HS-5 (cell line): ENCODE results near the gene HDHD2.

Source experiments
- DNase-seq: peaks from one replicate; pipeline ENCODE4 v3.0.0-alpha.2; 2012; ENCODE audit warnings: low read depth

The HDHD2 gene

DNA sequence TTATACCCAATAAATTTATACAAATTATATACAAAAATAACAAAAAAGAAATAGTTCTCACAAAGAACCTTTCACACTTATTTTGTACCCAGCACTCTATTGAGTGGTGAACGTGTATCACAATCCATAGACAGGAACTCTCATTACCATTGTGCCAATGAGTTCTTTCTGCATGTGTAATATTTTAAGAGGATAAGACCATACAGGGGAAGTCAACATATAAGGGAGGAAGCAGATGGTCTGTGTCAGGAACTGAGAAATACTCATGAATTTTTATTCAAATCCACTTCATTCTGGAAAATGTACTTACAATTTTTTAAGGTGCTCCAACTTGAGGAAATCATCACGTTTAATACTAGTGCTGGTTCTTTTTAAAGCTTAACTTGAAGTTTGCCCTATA lies 87.8 kb downstream of the HDHD2 start:
- DNase-seq, result no peak
